GM12878 (cell line): ENCODE results near the gene TYSND1. TPM values are rescaled to one million over a fixed set of nuclear protein-coding genes. Genes with fewer than 3 reads are reported as not detected.

Source experiments
- BHLHE40 ChIP-seq, 2 experiments: fragments of 450-650 bp in 1 of 2; IDR thresholded peaks; 2 replicates each; pipeline ENCODE4 v1.6.1; 2011 to 2017; ENCODE audit warnings: low read depth in 2 of 2, borderline replicate concordance in 1 of 2, improper control_type of control experiment in 1 of 2, low read length in 1 of 2, mild to moderate bottlenecking in 1 of 2
- BRCA1 ChIP-seq: IDR thresholded peaks from 2 replicates; pipeline ENCODE4 v1.6.1; 2011; ENCODE audit warnings: low read depth, low read length, improper control_type of control experiment
- CHD2 ChIP-seq: IDR thresholded peaks from 2 replicates; pipeline ENCODE4 v1.6.1; 2011; ENCODE audit warnings: low read depth, low read length, improper control_type of control experiment, borderline replicate concordance
- CREB1 ChIP-seq: IDR thresholded peaks from 2 replicates; pipeline ENCODE4 v1.6.1; 2012; ENCODE audit warnings: low read depth, mild to moderate bottlenecking, inconsistent platforms
- NFXL1 ChIP-seq: fragments of 450-650 bp; IDR thresholded peaks from 2 replicates; pipeline ENCODE4 v1.6.1; 2017; ENCODE audit warnings: antibody characterized with exemption, mild to moderate bottlenecking, borderline replicate concordance
- NR2F1 ChIP-seq: fragments of 450-650 bp; conservative IDR thresholded peaks from 2 replicates; pipeline ENCODE4 v1.6.1; 2017; ENCODE audit warnings: mild to moderate bottlenecking
- RAD21 ChIP-seq: IDR thresholded peaks from 2 replicates; pipeline ENCODE4 v1.6.1; 2011; ENCODE audit warnings: mild to moderate bottlenecking, low read depth, low read length, moderate library complexity; ENCODE audit not compliant: insufficient read depth
- RAD51 ChIP-seq: fragments of 450-650 bp; IDR thresholded peaks from 2 replicates; pipeline ENCODE4 v1.6.1; 2016; ENCODE audit warnings: moderate library complexity, mild to moderate bottlenecking, inconsistent platforms
- SMC3 ChIP-seq: IDR thresholded peaks from 2 replicates; pipeline ENCODE4 v1.6.1; 2011; ENCODE audit warnings: low read length, improper control_type of control experiment, borderline replicate concordance
- SUZ12 ChIP-seq: fragments of 200-600 bp; sonication (generic); IDR thresholded peaks from one replicate; pipeline ENCODE4 v1.6.1; 2018; ENCODE audit warnings: antibody characterized with exemption, mild to moderate bottlenecking; ENCODE audit not compliant: unreplicated experiment
- TCF7 ChIP-seq: IDR thresholded peaks from 2 replicates; pipeline ENCODE4 v1.6.1; 2014; ENCODE audit warnings: antibody characterized with exemption, borderline replicate concordance
- polyA plus RNA-seq, 11 experiments: library from polyadenylated mRNA; depleted of rRNA in 4 of 11; unstranded in 6 of 11; stranded (reverse) in 5 of 11; fragments of >200 nt; fragmentation: Nextera tagmentation in 4 of 11; fragmentation: Illumina TruSeq in 1 of 11; extraction: Ambion mirVana in 4 of 11; extraction: Trizol in 1 of 11; gene quantifications; 1 replicate in 1 of 11; 2 replicates in 10 of 11; pipeline versions ENCODE4 v1.2.1 to v1.2.3, GENCODE V29; 2011 to 2016; ENCODE audit warnings: inconsistent platforms in 2 of 11, missing spikeins in 2 of 11, low read depth in 1 of 11
- total RNA-seq, 4 experiments: library from RNA; depleted of rRNA in 3 of 4; stranded (reverse); fragments of >200 nt in 3 of 4; fragmentation: Illumina TruSeq in 1 of 4; extraction: Trizol in 1 of 4; gene quantifications; 2 replicates each; pipeline versions ENCODE4 v1.2.1 to v1.2.3, GENCODE V29; 2013 to 2021
- TF ChIP-seq, protein P1 (sequence below): fragments of 450-650 bp; IDR thresholded peaks from 2 replicates; pipeline ENCODE4 v1.6.1; 2016; ENCODE audit warnings: mild to moderate bottlenecking
- TF ChIP-seq, protein P2 (sequence below): IDR thresholded peaks from 2 replicates; pipeline ENCODE4 v1.6.1; 2011; ENCODE audit warnings: borderline replicate concordance, low read depth, mild to moderate bottlenecking, moderate library complexity, low read length; ENCODE audit not compliant: insufficient read depth, poor library complexity, severe bottlenecking
- TF ChIP-seq, protein P3 (sequence below): fragments of 450-650 bp; IDR thresholded peaks from 2 replicates; pipeline ENCODE4 v1.6.1; 2018; ENCODE audit warnings: borderline replicate concordance, mild to moderate bottlenecking; ENCODE audit not compliant: partially characterized antibody

TYSND1 gene
- total and polyA plus RNA-seq, 10 of the 15 experiments (the other 5 are each of a cell fraction or from before 2014, with no cell fraction given) = 1.9 to 21.4 (median 12.0) TPM

DNA sequence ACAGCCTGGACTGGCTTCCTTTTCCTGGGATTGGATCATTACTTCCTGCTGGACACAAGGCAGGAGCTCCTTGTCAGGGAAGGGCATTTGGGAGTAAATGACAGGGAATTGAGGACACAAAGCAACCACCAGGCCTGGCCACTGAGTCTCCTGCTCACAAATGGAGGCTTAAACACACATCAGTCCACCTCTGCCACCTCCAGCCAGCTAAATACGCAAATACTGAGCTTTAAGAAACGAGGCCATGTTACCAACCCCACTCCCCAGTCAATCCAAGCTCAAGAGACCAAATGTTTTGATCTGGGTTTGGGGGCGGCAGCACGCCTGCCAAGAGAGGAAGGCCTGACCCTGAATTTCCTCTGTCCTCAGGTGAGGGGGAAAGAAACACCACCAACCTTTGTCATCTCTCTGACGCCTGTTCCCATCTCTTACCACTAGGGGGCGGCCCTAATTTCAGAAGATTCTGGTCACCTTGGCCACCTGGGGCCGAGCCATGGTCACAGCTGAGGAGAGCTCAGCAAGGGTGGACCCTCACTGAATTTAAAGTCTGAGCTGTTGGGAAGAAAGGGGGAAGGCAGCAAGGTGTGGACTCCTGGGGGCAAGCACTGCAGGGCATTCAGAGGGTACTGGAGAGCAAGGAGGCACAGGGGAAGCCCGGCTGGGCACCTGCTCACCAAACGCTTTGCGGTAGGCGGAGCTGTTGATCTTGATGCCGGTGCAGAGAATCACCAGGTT, 30.4 kb downstream of the TYSND1 start (continued):
- TF ChIP-seq, protein P1, sequence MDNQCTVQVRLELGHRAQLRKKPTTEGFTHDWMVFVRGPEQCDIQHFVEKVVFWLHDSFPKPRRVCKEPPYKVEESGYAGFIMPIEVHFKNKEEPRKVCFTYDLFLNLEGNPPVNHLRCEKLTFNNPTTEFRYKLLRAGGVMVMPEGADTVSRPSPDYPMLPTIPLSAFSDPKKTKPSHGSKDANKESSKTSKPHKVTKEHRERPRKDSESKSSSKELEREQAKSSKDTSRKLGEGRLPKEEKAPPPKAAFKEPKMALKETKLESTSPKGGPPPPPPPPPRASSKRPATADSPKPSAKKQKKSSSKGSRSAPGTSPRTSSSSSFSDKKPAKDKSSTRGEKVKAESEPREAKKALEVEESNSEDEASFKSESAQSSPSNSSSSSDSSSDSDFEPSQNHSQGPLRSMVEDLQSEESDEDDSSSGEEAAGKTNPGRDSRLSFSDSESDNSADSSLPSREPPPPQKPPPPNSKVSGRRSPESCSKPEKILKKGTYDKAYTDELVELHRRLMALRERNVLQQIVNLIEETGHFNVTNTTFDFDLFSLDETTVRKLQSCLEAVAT = no peak
- TF ChIP-seq SUZ12 (no peak), RAD21 (peak; percentile 50), TCF7 (no peak), CHD2 (no peak), RAD51 (no peak), CREB1 (no peak), BRCA1 (no peak), NR2F1 (no peak), SMC3 (peak; percentile 59; the same call in 1 of the 2 replicates), BHLHE40 (IDR thresholded peaks at IDR 0.05; ENCODE audit: borderline replicate concordance in 1 of 2, low read depth in 2 of 2, low read length in 1 of 2) (0 out of 4 replicates have a peak, but pooled peaks of 1 of the 2 experiments have one; percentile 6), NFXL1 (no peak)
- TF ChIP-seq, protein P2, sequence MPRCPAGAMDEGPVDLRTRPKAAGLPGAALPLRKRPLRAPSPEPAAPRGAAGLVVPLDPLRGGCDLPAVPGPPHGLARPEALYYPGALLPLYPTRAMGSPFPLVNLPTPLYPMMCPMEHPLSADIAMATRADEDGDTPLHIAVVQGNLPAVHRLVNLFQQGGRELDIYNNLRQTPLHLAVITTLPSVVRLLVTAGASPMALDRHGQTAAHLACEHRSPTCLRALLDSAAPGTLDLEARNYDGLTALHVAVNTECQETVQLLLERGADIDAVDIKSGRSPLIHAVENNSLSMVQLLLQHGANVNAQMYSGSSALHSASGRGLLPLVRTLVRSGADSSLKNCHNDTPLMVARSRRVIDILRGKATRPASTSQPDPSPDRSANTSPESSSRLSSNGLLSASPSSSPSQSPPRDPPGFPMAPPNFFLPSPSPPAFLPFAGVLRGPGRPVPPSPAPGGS = no peak
- TF ChIP-seq, protein P3, sequence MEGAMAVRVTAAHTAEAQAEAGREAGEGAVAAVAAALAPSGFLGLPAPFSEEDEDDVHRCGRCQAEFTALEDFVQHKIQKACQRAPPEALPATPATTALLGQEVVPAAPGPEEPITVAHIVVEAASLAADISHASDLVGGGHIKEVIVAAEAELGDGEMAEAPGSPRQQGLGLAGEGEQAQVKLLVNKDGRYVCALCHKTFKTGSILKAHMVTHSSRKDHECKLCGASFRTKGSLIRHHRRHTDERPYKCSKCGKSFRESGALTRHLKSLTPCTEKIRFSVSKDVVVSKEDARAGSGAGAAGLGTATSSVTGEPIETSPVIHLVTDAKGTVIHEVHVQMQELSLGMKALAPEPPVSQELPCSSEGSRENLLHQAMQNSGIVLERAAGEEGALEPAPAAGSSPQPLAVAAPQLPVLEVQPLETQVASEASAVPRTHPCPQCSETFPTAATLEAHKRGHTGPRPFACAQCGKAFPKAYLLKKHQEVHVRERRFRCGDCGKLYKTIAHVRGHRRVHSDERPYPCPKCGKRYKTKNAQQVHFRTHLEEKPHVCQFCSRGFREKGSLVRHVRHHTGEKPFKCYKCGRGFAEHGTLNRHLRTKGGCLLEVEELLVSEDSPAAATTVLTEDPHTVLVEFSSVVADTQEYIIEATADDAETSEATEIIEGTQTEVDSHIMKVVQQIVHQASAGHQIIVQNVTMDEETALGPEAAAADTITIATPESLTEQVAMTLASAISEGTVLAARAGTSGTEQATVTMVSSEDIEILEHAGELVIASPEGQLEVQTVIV = no peak
